K562 (cell line): Measurements from ENCODE around the gene IGF1R. TPM values are rescaled to one million over a fixed set of nuclear protein-coding genes. Genes with fewer than 3 reads are reported as not detected.

ENCODE experiments used
- ATAC-seq: fragments of 200-7000 bp; cut with Tn5 transposase; 3 replicates; pipeline ENCODE4 v1.9.1; 2020; ENCODE audit warnings: moderate library complexity
- BruUV-seq: library from RNA; stranded (reverse); fragments of 400-500 nt; replicated peaks from 2 replicates; lab custom pipeline; 2021; lab: Mats Ljungman, UMichigan
- CTCF ChIA-PET: fragments of 300-600 bp; formaldehyde crosslinking; extraction: SDS; loops from one replicate; lab custom pipeline; 2021; ENCODE audit warnings: low intra/inter-chr PET ratio; lab: Yijun Ruan, JAX
- POLR2A ChIA-PET: fragments of 300-600, 350-650 bp; sonication (Branson Sonifier 250); formaldehyde crosslinking; extraction: SDS; loops from one replicate; lab custom pipeline; 2021; ENCODE audit warnings: antibody characterized with exemption, inconsistent platforms; lab: Yijun Ruan, JAX
- DNase-seq, 4 experiments: peaks; one replicate each; pipeline versions ENCODE4 v3.0.0 to v3.0.0-alpha.2; 2011 to 2018; ENCODE audit warnings: low spot score in 3 of 4, mixed read lengths in 3 of 4; ENCODE audit errors: extremely low read depth in 1 of 4
- FAIRE-seq: peaks from 2 replicates; lab custom pipeline; 2011; peaks lifted over from hg19 to GRCh38; lab: Jason Lieb, UNC
- H2AFZ ChIP-seq: 2 replicates; pipeline ENCODE4 v1.6.0; 2011; ENCODE audit warnings: low read depth, low read length, control low read depth, inconsistent platforms
- H3K27ac ChIP-seq: fragments of 200-600 bp; 3 replicates; pipeline ENCODE4 v1.8.0; 2011; ENCODE audit warnings: low read depth, mild to moderate bottlenecking, control low read depth, inconsistent platforms, low read length, moderate library complexity, mixed read lengths; ENCODE audit errors: extremely low read depth
- H3K27me3 ChIP-seq, 2 experiments: fragments of 300-600 bp in 1 of 2; 2 replicates in 1 of 2; 3 replicates in 1 of 2; pipeline versions ENCODE4 v1.6.0 to v1.8.0; 2011; ENCODE audit warnings: inconsistent platforms in 2 of 2, low read length in 2 of 2, mild to moderate bottlenecking in 1 of 2, mixed read lengths in 1 of 2, moderate library complexity in 1 of 2; ENCODE audit not compliant: control insufficient read depth in 2 of 2, insufficient read depth in 2 of 2
- H3K36me3 ChIP-seq: fragments of 300-600 bp; 3 replicates; pipeline ENCODE4 v1.8.0; 2011; ENCODE audit warnings: mild to moderate bottlenecking, low read length, inconsistent platforms; ENCODE audit not compliant: control insufficient read depth, insufficient read depth
- H3K4me1 ChIP-seq, 2 experiments: fragments of 200-600 bp in 1 of 2; replicated peaks in 1 of 2; 2 replicates in 1 of 2; 3 replicates in 1 of 2; pipeline versions ENCODE4 v1.5.1 to v1.8.0; 2011; ENCODE audit warnings: inconsistent platforms in 2 of 2, low read length in 2 of 2, mild to moderate bottlenecking in 1 of 2, mixed read lengths in 1 of 2, moderate library complexity in 1 of 2; ENCODE audit not compliant: control insufficient read depth in 2 of 2, insufficient read depth in 2 of 2
- H3K4me2 ChIP-seq: 2 replicates; pipeline ENCODE4 v1.6.1; 2011; ENCODE audit warnings: low read length, control low read depth, inconsistent platforms, mixed read lengths; ENCODE audit not compliant: insufficient read depth
- H3K4me3 ChIP-seq: fragments of 200-600 bp; sonication (generic), shearing (Covaris generic); 2 replicates; pipeline ENCODE4 v1.5.1; 2016; ENCODE audit warnings: control low read depth, inconsistent platforms
- H3K79me2 ChIP-seq: fragments of 200-600 bp; 3 replicates; pipeline ENCODE4 v1.8.0; 2011; ENCODE audit warnings: low read length, inconsistent platforms; ENCODE audit not compliant: control insufficient read depth, insufficient read depth
- H3K9ac ChIP-seq, 2 experiments: 2 replicates each; pipeline versions ENCODE4 v1.6.0 to v1.6.1; 2011; ENCODE audit warnings: low read depth in 2 of 2, low read length in 2 of 2, control low read depth in 1 of 2, inconsistent platforms in 1 of 2, mild to moderate bottlenecking in 1 of 2, mixed read lengths in 1 of 2; ENCODE audit not compliant: insufficient read depth in 1 of 2
- H3K9me1 ChIP-seq: one replicate; pipeline ENCODE4 v1.6.0; 2011; ENCODE audit warnings: inconsistent platforms, mild to moderate bottlenecking, low read length, moderate library complexity; ENCODE audit not compliant: control insufficient read depth, insufficient read depth
- H3K9me3 ChIP-seq: replicated peaks from 2 replicates; pipeline ENCODE4 v1.5.1; 2011; ENCODE audit warnings: low read depth, low read length, inconsistent platforms; ENCODE audit not compliant: control insufficient read depth, insufficient read depth
- H4K20me1 ChIP-seq: replicated peaks from 2 replicates; pipeline ENCODE4 v1.6.1; 2011; ENCODE audit warnings: low read length, inconsistent platforms, mixed read lengths; ENCODE audit not compliant: control insufficient read depth, insufficient read depth
- CHAMP1 ChIP-seq: fragments of 450-650 bp; IDR thresholded peaks from 2 replicates; pipeline ENCODE4 v1.6.1; 2016; ENCODE audit warnings: mild to moderate bottlenecking
- CLOCK ChIP-seq: fragments of 250-450 bp; sonication (Bioruptor Pico); IDR thresholded peaks from 2 replicates; pipeline ENCODE4 v1.4.0; 2020; ENCODE audit warnings: mild to moderate bottlenecking, moderate library complexity, borderline replicate concordance
- HDAC1 ChIP-seq, 2 experiments: fragments of 450-650 bp; IDR thresholded peaks; 2 replicates each; pipeline ENCODE4 v1.6.1; 2016 to 2017; ENCODE audit warnings: inconsistent platforms in 1 of 2, mild to moderate bottlenecking in 1 of 2, moderate library complexity in 1 of 2
- NCOA6 ChIP-seq: fragments of 450-650 bp; IDR thresholded peaks from 2 replicates; pipeline ENCODE4 v1.6.1; 2017; ENCODE audit warnings: mild to moderate bottlenecking
- PHB2 ChIP-seq: fragments of 450-650 bp; IDR thresholded peaks from 2 replicates; pipeline ENCODE4 v1.6.1; 2017; ENCODE audit warnings: low read depth
- STAT6 ChIP-seq: sonication (generic); formaldehyde crosslinking; IDR thresholded peaks from 2 replicates; pipeline ENCODE4 v1.8.1; 2023; ENCODE audit warnings: mild to moderate bottlenecking, missing genetic modification reagents
- WGBS: fragments of 100-300 bp; shearing (Covaris generic); methylation state at CpG from one replicate; pipeline ENCODE4 v1.1.6; 2016; ENCODE audit warnings: low coverage, mixed read lengths; ENCODE audit not compliant: insufficient coverage; ENCODE audit errors: missing lambda C conversion rate; 5-methylcytosine and 5-hydroxymethylcytosine counted together
- in situ Hi-C: fragments of 300-500 bp; cut with MboI; formaldehyde crosslinking; loops from 4 replicates; pipeline ENCODE4 v1.15.0; 2018; ENCODE audit warnings: inconsistent platforms, mixed read lengths
- intact Hi-C: fragments of 100-400 bp; cut with micrococcal nuclease; formaldehyde crosslinking; loops from 2 replicates; pipeline ENCODE4 v1.14.2; 2022
- polyA plus RNA-seq, 8 experiments: library from polyadenylated mRNA; depleted of rRNA in 4 of 8; stranded (reverse) in 5 of 8; unstranded in 3 of 8; fragments of >200 nt; fragmentation: Nextera tagmentation in 2 of 8; fragmentation: Illumina TruSeq in 1 of 8; extraction: Ambion mirVana in 2 of 8; extraction: Trizol in 1 of 8; gene quantifications; 2 replicates each; pipeline versions ENCODE4 v1.2.1 to v1.2.3, GENCODE V29; 2011 to 2014; ENCODE audit warnings: inconsistent platforms in 1 of 8, missing spikeins in 1 of 8
- total RNA-seq, 7 experiments: library from RNA; depleted of rRNA in 6 of 7; stranded (reverse); fragments of >200 nt in 6 of 7; fragmentation: Illumina TruSeq in 2 of 7; extraction: Trizol in 2 of 7; gene quantifications; 2 replicates each; pipeline versions ENCODE4 v1.2.1 to v1.2.3, GENCODE V29; 2011 to 2021; ENCODE audit warnings: low replicate concordance in 1 of 7

Gene IGF1R
- total and polyA plus RNA-seq, 9 of the 15 experiments (the other 6 are each of a cell fraction or from before 2014, with no cell fraction given) = 0.35 to 8.0 (median 1.6) TPM

- TF ChIP-seq CHAMP1 = no peak
Observed at GRCh38 chr15:98937413-98938104, 289.2 kb downstream of the IGF1R start (continued).

GRCh38 chr15:98938105-98938417, 289.7 kb downstream of the IGF1R start:
- no peak overlapping the region for H3K27ac ChIP-seq
- intact Hi-C loops (no loop called here), in situ Hi-C loops (no loop called here)
- BruUV-seq = no TSS peak
- 4% methylated on average over 4 of the region's 4 CpGs for WGBS
- peaks cover 5 to 50% of the 10 kb centered on the region in 2 experiments; a peak in 3 of 5 replicates for H3K27me3 ChIP-seq
- TF ChIP-seq PHB2 (no peak), STAT6 (CRISPR knock-in tag) (no peak), NCOA6 (no peak), HDAC1 (IDR thresholded peaks at IDR 0.05) (no peak), CLOCK (CRISPR knock-in tag) (no peak)
- no peaks in the 10 kb centered on the region for H3K4me1 ChIP-seq
- H3K4me2 ChIP-seq = no peak overlapping the region
- H3K9me3 ChIP-seq = peaks cover 2% of the 10 kb centered on the region; the same call in 1 of the 2 replicates
- DNase-seq = no peak
- H3K9me1 ChIP-seq = no peaks in the 10 kb centered on the region
- no peak overlapping the region for H2AFZ ChIP-seq
- no peak overlapping the region for H3K4me3 ChIP-seq
- H4K20me1 ChIP-seq = no peaks in the 10 kb centered on the region; the same call in 1 of the 2 replicates
- ChIA-PET POLR2A (no interaction called here), CTCF (no interaction called here)
- no peaks in the 10 kb centered on the region for H3K79me2 ChIP-seq
- no peaks in the 10 kb centered on the region for H3K36me3 ChIP-seq
- no peak for FAIRE-seq
- no peak overlapping the region for H3K9ac ChIP-seq
- no peak for ATAC-seq
